ENCODE data around the gene PLXNA2. TPM values are rescaled to one million over a fixed set of nuclear protein-coding genes. Genes with fewer than 3 reads are reported as not detected.

The PLXNA2 gene
- total RNA-seq, 4 donors from 2014 or later, result 19.8 to 41.6 (median 27.9) TPM

DNA sequence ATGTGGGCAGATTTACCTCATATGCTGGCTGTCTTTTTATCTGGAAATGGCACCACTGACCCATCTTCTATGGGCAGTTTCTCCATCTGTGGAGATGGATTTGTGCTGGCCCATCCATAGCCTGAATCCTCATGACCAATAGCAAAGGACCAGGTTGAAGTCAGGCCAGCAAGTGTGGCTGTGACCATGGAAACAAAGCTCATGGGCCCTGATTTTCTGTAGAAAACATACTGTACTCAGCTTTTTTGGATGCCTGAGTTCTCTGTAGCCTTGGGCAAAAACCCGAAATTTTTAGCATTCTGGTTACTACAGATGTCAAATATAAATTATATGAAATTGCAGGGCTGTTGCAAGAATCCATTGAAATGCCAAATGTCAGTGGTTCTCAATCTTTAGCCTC lies 155.0 kb downstream of the PLXNA2 start:
- H3K36me3 ChIP-seq, result peaks cover 9 to 83% (median 50%) of the 10 kb centered on the region in 4 donors
- no peak overlapping the region for H3K27ac ChIP-seq (replicated peaks in 1 of 4)
- DNase-seq (ENCODE audit: extremely low spot score), result no peak
- peaks cover 23 to 47% (median 39%) of the 10 kb centered on the region in 4 donors for H3K4me1 ChIP-seq
- no peaks in the 10 kb centered on the region for H3K27me3 ChIP-seq
- 79% methylated on average over 1 of the region's 1 CpG for WGBS
- H3K9me3 ChIP-seq, result no peaks in the 10 kb centered on the region
- H3K4me3 ChIP-seq, result no peak overlapping the region
- intact Hi-C loops (cut with DNase I), result no loop called here
- TF ChIP-seq POLR2AphosphoS5 (IDR thresholded peaks at IDR 0.05), result no peak
- TF ChIP-seq POLR2A (IDR thresholded peaks at IDR 0.05; ENCODE audit: low read depth), result no peak
- TF ChIP-seq CTCF (IDR thresholded peaks at IDR 0.05), result no peak
- no peak for TF ChIP-seq EP300 (IDR thresholded peaks at IDR 0.05)

GRCh38 chr1:208088319-208088718 lies 155.9 kb downstream of the PLXNA2 start:
- Histone ChIP-seq H3K9me3 (no peaks in the 10 kb centered on the region), H3K36me3 (peaks cover 12 to 86% (median 53%) of the 10 kb centered on the region in 4 donors), H3K4me1 (peaks cover 23 to 52% (median 40%) of the 10 kb centered on the region in 4 donors), H3K27ac (replicated peaks in 1 of 4) (no peak overlapping the region), H3K27me3 (no peaks in the 10 kb centered on the region), H3K4me3 (no peak overlapping the region)
- WGBS, result 87% methylated on average over 4 of the region's 4 CpGs
- DNase-seq (ENCODE audit: extremely low spot score), result no peak
- intact Hi-C loops (cut with DNase I), result no loop called here
- TF ChIP-seq CTCF (IDR thresholded peaks at IDR 0.05) (no peak), EP300 (IDR thresholded peaks at IDR 0.05) (no peak), POLR2AphosphoS5 (IDR thresholded peaks at IDR 0.05) (no peak), POLR2A (IDR thresholded peaks at IDR 0.05; ENCODE audit: low read depth) (no peak)

DNA sequence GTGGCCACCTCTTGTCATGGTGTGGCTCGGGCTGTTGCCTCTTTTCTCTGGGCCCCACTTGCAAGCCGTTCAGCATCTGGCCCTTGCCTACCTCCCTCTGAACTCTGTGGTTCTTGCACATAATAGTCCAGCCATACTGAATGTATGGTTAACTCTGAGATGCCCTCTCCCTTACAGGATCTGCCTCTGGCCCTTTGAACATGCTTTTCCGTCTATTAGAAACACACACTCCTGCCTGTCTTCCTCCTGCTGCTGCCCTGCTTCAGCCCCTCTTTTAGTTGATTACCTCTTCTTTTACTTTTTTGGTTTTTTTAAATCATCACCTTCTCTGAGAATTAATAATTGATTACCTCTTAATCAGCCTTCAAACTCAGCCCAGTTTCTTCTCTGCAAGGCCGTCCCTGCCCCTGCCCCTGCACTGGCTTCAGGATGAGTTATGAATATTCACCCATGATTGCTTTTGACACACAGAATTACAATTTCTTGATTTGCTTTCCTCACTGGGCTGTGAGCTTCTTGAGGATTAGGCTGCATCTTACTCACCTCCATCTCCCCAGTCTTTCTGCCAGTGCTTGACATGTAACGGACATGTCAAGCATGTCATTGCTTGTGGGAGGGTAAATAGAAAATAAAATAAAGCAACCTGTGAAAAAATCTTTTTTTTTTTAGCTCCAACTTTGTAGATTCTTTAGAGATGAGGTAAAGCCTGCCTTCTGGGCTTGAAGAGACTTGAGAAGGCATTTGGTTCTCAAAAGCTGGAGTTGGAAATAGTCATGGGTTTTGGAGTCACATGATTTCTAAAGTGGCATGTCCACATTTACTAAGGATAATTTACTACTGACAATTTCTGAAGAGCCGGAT lies 158.3 kb downstream of the PLXNA2 start:
- no peak for DNase-seq (ENCODE audit: extremely low spot score)
- intact Hi-C loops (cut with DNase I), result no loop called here
- H3K4me1 ChIP-seq, result peaks cover 23 to 49% (median 38%) of the 10 kb centered on the region in 4 donors
- H3K27me3 ChIP-seq, result no peaks in the 10 kb centered on the region
- no peaks in the 10 kb centered on the region for H3K9me3 ChIP-seq
- peak overlapping the region; percentile 8 to 30 (median 21) for H3K4me3 ChIP-seq
- H3K27ac ChIP-seq (replicated peaks in 1 of 4), result peak overlapping the region; percentile 12 to 58 (median 38)
- WGBS, result 83% methylated on average over 6 of the region's 6 CpGs
- peaks cover 15 to 79% (median 55%) of the 10 kb centered on the region in 4 donors for H3K36me3 ChIP-seq
- no peak for TF ChIP-seq EP300 (IDR thresholded peaks at IDR 0.05)
- TF ChIP-seq POLR2AphosphoS5 (IDR thresholded peaks at IDR 0.05), result no peak
- no peak for TF ChIP-seq CTCF (IDR thresholded peaks at IDR 0.05)

DNA sequence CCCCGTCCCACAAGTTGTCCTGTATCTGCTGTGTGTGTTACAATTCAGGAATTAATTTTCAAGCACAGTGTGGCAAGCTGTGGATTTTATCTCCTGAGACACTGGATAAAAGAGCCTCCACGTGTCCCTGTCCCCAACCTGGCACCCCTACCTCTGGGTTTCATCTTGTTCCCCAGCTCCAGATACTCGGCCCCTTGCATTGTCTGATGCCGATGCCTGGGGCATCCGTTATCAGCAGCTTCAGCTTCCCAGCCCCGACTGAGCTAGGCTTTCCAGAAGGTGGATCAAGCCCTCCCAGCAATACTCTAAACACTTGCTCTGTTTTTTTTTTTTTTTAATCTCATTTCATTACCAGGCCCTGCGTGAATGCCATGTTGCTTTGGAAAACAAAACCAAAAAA lies 159.4 kb downstream of the PLXNA2 start:
- H3K27me3 ChIP-seq, result no peaks in the 10 kb centered on the region
- intact Hi-C loops (cut with DNase I), result loop anchor here (5.0 kb wide), 1 partner anchor 158 kb away; the partner anchor contains the start of gene PLXNA2
- TF ChIP-seq EP300 (IDR thresholded peaks at IDR 0.05) (no peak), POLR2AphosphoS5 (IDR thresholded peaks at IDR 0.05) (no peak), CTCF (IDR thresholded peaks at IDR 0.05) (no peak), POLR2A (IDR thresholded peaks at IDR 0.05; ENCODE audit: low read depth) (no peak)
- DNase-seq (ENCODE audit: extremely low spot score), result no peak
- H3K4me1 ChIP-seq, result peaks cover 12 to 38% (median 27%) of the 10 kb centered on the region in 4 donors
- no peak overlapping the region for H3K4me3 ChIP-seq
- WGBS, result 91% methylated on average over 7 of the region's 7 CpGs
- no peaks in the 10 kb centered on the region for H3K9me3 ChIP-seq
- H3K36me3 ChIP-seq, result peaks cover 15 to 84% (median 63%) of the 10 kb centered on the region in 4 donors
- no peak overlapping the region for H3K27ac ChIP-seq (replicated peaks in 1 of 4)
